Measurements from ENCODE around the gene PKIB.
"Not testable (repeated sequence)": the region's sequence is repeated elsewhere in the genome, so short reads cannot be mapped to it uniquely, and the experiment has no call there.

The PKIB gene

GRCh38 chr6:122609881-122610689, at the start of gene PKIB:
Gene PKIB (plus strand): TSS chr6:122610405. CDS start chr6:122717795, 107,390 bp downstream.
- DNase-seq = peak; percentile 67

GRCh38 chr6:122563364-122564052, 46.7 kb upstream of the PKIB start:
- no peak for DNase-seq

- DNase-seq = no peak
Measured at GRCh38 chr6:122564230-122564629, 46.0 kb upstream of the PKIB start.

- DNase-seq = no peak
Measured at GRCh38 chr6:122565708-122566107, 44.5 kb upstream of the PKIB start.

- DNase-seq = no peak
Measured at GRCh38 chr6:122567034-122567433, 43.2 kb upstream of the PKIB start.

- DNase-seq = no peak
Measured at GRCh38 chr6:122568350-122568749, 41.9 kb upstream of the PKIB start.

- DNase-seq = no peak
Measured at GRCh38 chr6:122568797-122569221, 41.4 kb upstream of the PKIB start.

- DNase-seq = no peak
Measured at GRCh38 chr6:122569230-122569771, 40.9 kb upstream of the PKIB start.

- no peak for DNase-seq
Measured at GRCh38 chr6:122571888-122572287, 38.3 kb upstream of the PKIB start.

- no peak for DNase-seq
Measured at GRCh38 chr6:122576888-122577287, 33.3 kb upstream of the PKIB start.

GRCh38 chr6:122578961-122579360, 31.2 kb upstream of the PKIB start:
- DNase-seq = no peak

GRCh38 chr6:122580737-122581136, 29.5 kb upstream of the PKIB start:
- DNase-seq = no peak

- no peak for DNase-seq
Measured at GRCh38 chr6:122589115-122589514, 21.1 kb upstream of the PKIB start.

- DNase-seq = not testable (repeated sequence)
Measured at GRCh38 chr6:122598295-122598694, 11.9 kb upstream of the PKIB start.

GRCh38 chr6:122604676-122605075, 5.5 kb upstream of the PKIB start:
- DNase-seq = no peak

- DNase-seq = peak; percentile 25
Measured at GRCh38 chr6:122610690-122611455, 668 bp downstream of the PKIB start.

- no peak for DNase-seq
Measured at GRCh38 chr6:122612838-122613237, 2.6 kb downstream of the PKIB start.

- DNase-seq = no peak
Measured at GRCh38 chr6:122614303-122614702, 4.1 kb downstream of the PKIB start.

GRCh38 chr6:122615409-122615808, 5.2 kb downstream of the PKIB start:
- DNase-seq = no peak

- no peak for DNase-seq
Measured at GRCh38 chr6:122616877-122617276, 6.7 kb downstream of the PKIB start.

GRCh38 chr6:122619309-122619708, 9.1 kb downstream of the PKIB start:
- no peak for DNase-seq

- DNase-seq = no peak
Measured at GRCh38 chr6:122620428-122620827, 10.2 kb downstream of the PKIB start.

GRCh38 chr6:122620902-122621301, 10.7 kb downstream of the PKIB start:
- DNase-seq = no peak
